ENCODE measurements around the gene CROCC2.

The CROCC2 gene

DNA sequence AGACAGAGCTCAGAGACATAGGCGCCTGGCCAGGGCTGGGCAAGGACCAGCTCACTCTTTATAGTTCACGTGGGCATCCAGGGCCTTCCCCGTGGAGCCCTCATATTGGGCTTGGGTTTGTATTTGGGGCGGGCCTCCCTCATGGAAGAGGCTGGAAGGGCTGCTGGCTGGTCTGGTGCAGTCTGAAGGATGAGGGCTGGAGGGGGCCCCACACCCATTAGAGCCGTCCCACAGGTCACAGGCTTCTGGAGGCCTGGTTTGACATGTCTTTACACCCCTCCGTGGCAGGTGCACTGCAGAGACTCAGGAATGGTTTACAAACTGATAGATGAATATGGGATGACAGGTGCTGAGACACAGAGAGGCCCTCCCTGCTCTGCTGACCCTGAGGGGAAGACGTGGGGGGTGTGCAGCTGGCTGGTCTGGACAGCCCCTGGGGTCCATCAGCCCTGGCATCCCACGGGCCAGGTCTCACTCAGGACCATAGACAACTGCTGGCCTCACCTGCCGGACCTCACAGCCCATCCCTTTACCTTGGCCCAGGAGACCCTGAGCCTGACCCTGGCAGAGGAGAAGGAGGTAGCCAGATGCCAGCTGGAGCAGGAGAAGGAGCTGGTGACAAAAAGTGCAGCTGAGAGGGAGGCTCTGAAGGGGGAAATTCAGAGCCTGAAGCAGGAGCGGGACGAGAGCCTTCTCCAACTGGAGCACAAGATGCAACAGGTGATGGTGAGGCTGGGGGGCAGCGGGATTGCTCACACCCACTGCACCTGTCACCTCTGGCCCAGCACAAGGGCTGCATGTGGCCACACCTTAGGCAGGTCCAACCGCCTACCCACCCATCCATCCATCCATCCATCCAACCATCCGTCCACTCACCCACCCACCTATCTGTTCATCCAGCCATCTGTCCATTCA lies 43.9 kb downstream of the CROCC2 start:
- no peak overlapping the region for H3K4me3 ChIP-seq (replicated peaks; ENCODE audit: low read depth, low read length)
- no peak for DNase-seq (ENCODE audit: extremely low read depth, insufficient read length)
- TF ChIP-seq, protein P1, sequence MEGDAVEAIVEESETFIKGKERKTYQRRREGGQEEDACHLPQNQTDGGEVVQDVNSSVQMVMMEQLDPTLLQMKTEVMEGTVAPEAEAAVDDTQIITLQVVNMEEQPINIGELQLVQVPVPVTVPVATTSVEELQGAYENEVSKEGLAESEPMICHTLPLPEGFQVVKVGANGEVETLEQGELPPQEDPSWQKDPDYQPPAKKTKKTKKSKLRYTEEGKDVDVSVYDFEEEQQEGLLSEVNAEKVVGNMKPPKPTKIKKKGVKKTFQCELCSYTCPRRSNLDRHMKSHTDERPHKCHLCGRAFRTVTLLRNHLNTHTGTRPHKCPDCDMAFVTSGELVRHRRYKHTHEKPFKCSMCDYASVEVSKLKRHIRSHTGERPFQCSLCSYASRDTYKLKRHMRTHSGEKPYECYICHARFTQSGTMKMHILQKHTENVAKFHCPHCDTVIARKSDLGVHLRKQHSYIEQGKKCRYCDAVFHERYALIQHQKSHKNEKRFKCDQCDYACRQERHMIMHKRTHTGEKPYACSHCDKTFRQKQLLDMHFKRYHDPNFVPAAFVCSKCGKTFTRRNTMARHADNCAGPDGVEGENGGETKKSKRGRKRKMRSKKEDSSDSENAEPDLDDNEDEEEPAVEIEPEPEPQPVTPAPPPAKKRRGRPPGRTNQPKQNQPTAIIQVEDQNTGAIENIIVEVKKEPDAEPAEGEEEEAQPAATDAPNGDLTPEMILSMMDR (IDR thresholded peaks at IDR 0.05; ENCODE audit: insufficient read depth, low read length, poor library complexity, severe bottlenecking): no peak

DNA sequence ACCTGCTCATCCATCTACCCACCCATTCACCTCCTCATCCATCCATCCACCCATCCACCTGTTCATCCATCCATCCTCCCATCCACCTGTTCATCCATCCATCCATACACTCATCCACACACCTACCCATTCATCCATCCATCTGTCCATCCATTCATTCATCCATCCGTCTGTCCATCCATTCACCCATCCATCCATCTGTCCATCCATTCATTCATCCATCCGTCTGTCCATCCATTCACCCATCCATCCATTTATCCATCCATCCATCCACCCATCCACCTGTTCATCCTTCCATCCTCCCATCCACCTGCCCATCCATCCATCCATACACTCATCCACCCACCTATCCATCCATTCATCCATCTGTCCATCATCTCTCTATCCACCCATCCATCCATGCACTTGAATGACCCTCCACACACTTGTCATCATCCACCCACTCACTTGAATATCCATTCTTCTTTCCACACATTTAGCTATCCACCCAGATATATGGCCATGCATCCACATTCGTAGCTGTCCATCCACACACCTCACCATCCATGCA lies 45.0 kb downstream of the CROCC2 start:
- Histone ChIP-seq H3K27me3 (replicated peaks; ENCODE audit: control insufficient read depth, insufficient read depth, low read length) (no peaks in the 10 kb centered on the region; the same call in 1 of the 2 replicates), H3K36me3 (ENCODE audit: control insufficient read depth, insufficient read depth, low read length) (no peaks in the 10 kb centered on the region), H3K4me3 (replicated peaks; ENCODE audit: low read depth, low read length) (no peak overlapping the region)
- TF ChIP-seq, protein P1 (IDR thresholded peaks at IDR 0.05; ENCODE audit: insufficient read depth, low read length, poor library complexity, severe bottlenecking): no peak
- DNase-seq (ENCODE audit: extremely low read depth, insufficient read length): no peak

More for the DNA sequence above, 43.9 kb downstream of the CROCC2 start:
- Histone ChIP-seq H3K36me3 (ENCODE audit: control insufficient read depth, insufficient read depth, low read length) (no peaks in the 10 kb centered on the region), H3K27me3 (replicated peaks; ENCODE audit: control insufficient read depth, insufficient read depth, low read length) (no peaks in the 10 kb centered on the region; the same call in 1 of the 2 replicates)

DNA sequence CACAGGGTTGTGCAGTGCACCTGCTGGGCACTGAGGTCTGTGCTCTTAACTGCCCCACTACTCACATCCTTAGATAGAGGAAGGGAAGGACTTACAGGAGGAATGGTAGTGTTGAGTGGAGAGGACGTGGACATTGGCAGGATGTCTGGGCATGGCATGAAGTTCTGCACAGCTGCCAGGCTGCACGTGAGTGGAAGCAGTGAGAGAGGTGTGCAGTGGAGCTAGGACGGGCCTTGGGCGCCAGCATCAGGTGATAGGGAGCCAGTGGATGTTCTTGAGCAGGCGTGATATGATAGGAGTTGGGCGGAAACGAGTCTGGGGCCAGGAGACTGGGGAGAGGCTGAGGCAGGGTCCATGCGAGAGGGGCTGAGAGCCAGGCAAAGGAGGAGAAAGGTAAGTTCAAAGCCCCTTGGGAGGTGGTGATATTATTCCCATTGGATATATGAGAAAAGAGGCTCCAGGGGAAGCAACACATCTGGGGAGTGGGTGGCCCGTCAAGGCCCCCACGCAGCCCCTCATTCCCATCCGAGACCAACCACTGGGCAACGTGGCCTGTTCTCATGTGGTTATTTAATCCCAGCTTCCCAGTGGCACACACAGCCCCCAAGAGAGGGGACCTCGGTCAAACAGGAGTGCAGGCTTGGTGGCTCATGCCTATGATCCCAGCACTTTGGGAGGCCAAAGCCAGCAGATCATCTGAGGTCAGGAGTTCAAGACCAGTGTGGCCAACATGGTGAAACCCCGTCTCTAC lies 46.5 kb downstream of the CROCC2 start:
- Histone ChIP-seq H3K4me3 (replicated peaks; ENCODE audit: low read depth, low read length) (no peak overlapping the region), H3K36me3 (ENCODE audit: control insufficient read depth, insufficient read depth, low read length) (no peaks in the 10 kb centered on the region), H3K27me3 (replicated peaks; ENCODE audit: control insufficient read depth, insufficient read depth, low read length) (no peaks in the 10 kb centered on the region; the same call in 1 of the 2 replicates)
- TF ChIP-seq, protein P1 (IDR thresholded peaks at IDR 0.05; ENCODE audit: insufficient read depth, low read length, poor library complexity, severe bottlenecking): no peak
- DNase-seq (ENCODE audit: extremely low read depth, insufficient read length): no peak

DNA sequence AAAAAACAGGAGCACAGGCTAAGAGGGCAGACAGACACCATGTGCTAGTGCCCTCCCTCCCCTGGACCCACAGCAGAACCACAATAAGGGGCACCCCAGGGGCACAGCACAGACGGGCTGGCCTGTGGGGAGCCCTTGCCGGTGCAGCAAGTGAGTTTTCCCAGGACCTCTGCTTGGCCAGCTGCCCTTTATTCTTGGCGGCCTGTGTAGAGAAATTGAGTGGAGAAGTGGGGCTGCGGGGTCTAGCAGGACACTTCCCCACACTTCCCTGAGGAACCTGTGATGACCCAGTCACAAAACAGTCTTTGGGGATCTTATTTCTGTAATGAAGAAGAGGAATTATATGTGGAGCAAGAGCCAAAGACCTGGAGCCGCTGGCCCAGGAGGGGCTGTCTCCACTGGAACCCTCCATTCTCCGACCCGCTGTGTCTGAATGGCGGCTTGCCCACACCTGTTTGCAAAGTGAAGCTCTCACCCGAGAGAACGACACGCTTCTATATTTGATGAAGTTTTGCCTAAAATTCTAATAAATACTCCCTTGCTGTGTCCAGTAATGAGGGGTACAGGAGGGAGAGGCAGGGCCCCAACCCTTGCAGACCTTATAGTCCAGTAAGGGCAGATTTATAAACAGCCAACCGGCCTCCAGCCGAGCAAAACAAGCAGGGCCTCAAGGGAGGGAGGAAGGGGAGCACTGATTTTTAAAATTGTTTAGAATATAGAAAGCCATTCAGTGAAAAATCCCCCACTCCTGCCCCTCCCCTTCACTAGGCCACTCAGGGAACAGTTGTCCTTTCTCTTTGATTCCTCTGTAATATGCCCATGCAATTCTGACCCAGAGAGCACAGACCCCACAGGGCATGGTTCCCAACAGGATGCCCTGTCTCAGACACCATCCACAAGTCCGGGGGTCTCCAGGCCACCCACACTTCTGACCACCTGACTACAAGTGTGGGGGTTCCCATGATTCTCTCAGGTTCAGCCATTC lies 47.6 kb downstream of the CROCC2 start:
- no peaks in the 10 kb centered on the region; the same call in 1 of the 2 replicates for H3K27me3 ChIP-seq (replicated peaks; ENCODE audit: control insufficient read depth, insufficient read depth, low read length)
- no peak for DNase-seq (ENCODE audit: extremely low read depth, insufficient read length)
- no peaks in the 10 kb centered on the region for H3K36me3 ChIP-seq (ENCODE audit: control insufficient read depth, insufficient read depth, low read length)

More for the DNA sequence above, 47.6 kb downstream of the CROCC2 start:
- H3K4me3 ChIP-seq (replicated peaks; ENCODE audit: low read depth, low read length): no peak overlapping the region
- TF ChIP-seq, protein P1 (IDR thresholded peaks at IDR 0.05; ENCODE audit: insufficient read depth, low read length, poor library complexity, severe bottlenecking): no peak
